HG02938 (cell line): ENCODE results near the gene MTMR12.

Source experiments
- ATAC-seq: cut with Tn5 transposase; IDR thresholded peaks from one replicate; pipeline ENCODE4 v1.9.1; 2021; ENCODE audit warnings: mild to moderate bottlenecking, moderate library complexity; ENCODE audit not compliant: unreplicated experiment

Gene MTMR12, protein sequence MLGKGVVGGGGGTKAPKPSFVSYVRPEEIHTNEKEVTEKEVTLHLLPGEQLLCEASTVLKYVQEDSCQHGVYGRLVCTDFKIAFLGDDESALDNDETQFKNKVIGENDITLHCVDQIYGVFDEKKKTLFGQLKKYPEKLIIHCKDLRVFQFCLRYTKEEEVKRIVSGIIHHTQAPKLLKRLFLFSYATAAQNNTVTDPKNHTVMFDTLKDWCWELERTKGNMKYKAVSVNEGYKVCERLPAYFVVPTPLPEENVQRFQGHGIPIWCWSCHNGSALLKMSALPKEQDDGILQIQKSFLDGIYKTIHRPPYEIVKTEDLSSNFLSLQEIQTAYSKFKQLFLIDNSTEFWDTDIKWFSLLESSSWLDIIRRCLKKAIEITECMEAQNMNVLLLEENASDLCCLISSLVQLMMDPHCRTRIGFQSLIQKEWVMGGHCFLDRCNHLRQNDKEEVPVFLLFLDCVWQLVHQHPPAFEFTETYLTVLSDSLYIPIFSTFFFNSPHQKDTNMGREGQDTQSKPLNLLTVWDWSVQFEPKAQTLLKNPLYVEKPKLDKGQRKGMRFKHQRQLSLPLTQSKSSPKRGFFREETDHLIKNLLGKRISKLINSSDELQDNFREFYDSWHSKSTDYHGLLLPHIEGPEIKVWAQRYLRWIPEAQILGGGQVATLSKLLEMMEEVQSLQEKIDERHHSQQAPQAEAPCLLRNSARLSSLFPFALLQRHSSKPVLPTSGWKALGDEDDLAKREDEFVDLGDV

DNA sequence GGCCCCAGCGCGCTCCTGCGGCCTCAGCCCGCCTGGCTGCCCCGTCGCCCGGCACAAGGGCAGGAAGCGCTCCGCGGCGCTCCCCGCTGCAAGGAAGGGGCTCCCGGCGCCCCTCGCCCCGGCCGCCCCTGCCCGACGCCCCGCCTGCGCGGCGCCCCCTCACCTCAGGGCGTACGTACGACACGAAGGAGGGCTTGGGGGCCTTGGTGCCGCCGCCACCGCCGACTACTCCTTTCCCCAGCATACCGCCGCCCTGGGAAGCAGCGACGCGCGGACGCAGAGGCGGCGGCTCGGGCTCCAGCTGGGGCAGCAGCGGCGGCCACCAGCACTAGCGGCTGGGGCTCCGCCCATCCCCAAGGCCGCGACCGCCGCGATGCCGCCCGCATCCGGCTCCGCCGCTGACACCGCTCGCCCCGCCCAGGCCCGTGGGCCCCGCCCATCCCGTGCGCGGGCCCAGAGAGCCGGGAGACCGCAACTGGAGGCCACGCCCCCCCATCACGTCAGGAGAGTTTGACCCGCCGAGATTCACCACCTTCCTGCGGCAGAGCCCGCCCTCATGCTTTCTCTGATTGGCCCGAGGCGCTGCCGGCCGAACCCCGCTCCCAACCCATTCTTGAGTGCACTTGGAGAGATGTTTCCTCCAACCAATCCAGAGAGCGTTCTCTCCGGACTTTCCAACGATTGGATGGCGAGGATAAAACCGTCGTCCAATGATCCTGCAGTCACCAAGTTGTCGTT is at the start of gene MTMR12:
Gene MTMR12 (minus strand): TSS at position 345 of the 738 bp plus-strand sequence. CDS start 101 bp downstream, at position 244.
- ATAC-seq: peak; percentile 95

DNA sequence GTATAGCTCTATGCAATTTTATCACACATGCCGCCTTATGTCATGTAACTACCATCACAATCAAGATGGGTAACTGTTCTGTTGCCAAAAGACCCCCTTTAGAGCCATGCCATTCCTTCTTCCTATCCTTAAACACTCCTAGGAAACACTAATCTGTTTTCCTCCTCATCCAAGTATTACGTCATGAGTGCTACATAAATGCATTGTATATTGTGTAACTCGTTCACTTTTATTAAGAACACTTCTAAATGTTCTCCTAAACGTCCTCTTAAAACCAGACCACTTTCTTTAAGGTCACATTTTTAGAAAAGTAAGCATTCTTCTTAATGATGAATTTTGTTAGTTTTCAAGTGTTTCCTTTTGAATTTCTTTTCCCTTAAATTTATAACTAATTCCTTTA is 49.8 kb upstream of the MTMR12 start:
- no peak for ATAC-seq

DNA sequence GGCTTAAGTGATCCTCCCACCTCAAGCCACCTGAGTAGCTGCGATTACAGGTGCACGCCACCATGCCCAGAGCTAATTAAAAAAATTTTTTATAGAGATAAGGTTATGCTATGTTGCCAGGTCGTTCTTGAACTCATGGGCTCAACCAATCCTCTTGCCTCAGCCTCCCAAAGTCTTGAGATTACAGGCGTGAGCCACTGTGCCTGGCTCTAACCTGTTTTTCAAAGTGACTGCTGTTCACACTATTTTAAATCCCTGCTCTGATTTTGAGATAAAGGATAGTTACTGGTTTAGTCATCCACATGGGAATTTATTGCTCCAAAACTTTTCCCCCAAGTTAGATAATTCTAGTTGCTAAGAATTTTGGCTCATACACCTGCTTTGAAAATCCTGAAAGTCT is 48.2 kb upstream of the MTMR12 start:
- ATAC-seq: no peak

DNA sequence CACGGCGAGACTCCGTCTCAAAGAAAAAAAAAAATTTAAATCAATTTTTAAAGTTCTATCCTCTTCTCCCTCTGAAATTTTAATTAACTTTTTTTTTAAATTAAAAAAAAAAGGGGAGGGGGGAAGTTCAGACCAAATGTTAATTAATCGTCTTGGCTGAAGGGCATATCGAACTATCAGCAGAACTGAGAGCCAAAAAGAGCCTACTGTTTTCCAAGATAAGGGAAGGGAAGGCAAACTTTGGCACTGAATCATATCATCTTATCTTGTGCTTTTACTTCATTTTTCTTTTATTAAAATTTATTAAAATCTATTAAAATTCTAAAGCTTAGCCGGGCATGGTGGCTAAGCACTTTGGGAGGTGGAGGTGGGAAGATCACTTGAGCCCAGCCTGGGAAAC is 45.9 kb upstream of the MTMR12 start:
- no peak for ATAC-seq

DNA sequence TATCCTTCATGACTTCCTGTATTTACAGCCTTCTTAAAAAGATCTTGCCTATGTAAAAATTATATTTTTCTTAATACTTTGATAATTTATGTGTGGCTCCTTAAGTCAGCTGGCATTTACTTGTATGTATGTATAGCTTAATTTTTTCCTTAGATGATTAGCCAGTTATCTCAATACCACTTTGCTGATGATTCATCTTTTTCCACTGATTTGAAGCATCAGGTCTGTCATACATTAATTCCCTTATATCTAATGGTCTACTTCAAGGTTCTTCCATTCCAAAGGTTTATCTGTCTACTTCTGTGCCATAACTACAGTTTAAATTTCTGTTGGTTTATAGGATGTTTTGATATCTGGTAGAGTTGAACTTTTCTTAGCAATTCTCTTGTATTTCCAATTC is 44.9 kb upstream of the MTMR12 start:
- no peak for ATAC-seq

DNA sequence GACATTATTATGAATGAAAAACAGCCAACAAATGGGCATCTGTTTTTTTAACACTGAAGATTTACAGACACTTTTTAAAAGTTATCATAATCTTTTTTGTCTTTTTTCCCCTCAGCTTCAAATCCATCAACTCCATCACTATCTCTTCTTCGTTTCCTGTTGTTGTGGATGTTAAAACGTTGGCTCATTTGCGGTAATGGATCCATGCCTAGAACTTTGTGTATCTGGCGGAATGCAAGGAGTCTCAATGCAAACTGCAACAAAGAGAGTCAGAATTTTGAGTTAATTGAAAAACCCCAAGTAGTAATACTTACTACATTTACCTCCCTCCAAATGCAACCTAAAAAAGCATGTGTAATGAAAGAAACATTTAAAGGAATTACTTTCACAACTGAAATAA is 42.9 kb upstream of the MTMR12 start:
- ATAC-seq: no peak

DNA sequence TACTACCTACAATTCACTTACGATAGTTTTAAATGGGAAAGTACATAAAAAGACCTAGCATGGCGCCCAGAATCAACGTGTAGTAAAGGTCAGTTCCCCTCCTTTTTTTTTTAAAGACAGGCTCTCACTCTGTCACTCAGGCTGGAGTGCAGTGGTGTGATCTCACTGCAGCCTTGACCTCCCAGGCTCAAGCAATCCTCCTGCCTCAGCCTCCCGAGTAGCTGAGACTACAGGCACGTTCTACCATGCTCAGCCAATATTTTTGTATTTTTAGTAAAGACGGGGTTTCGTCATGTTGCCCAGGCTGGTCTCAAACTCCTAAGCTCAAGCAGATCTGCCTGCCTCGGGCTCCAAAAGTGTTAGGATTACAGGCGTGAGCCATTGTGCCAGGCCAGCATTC is 40.7 kb upstream of the MTMR12 start:
- no peak for ATAC-seq

DNA sequence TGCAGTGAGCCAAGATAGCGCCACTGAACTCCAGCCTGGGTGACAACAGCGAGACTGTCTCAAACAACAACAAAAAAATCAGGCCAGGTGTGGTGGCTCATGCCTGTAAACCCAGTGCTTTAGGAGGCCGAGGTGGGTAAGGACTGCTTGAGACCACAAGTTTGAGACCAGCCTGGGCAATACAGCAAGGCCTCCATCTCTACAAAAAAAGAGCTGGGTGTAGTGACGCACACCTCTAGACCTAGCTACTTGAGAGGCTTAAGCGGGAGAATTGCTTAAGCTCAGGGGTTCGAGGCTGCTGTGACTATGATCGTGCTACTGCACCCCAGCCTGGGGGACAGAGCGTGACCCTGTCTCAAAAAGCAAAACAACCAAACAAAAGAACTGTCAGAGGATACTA is 39.9 kb upstream of the MTMR12 start:
- ATAC-seq: no peak

DNA sequence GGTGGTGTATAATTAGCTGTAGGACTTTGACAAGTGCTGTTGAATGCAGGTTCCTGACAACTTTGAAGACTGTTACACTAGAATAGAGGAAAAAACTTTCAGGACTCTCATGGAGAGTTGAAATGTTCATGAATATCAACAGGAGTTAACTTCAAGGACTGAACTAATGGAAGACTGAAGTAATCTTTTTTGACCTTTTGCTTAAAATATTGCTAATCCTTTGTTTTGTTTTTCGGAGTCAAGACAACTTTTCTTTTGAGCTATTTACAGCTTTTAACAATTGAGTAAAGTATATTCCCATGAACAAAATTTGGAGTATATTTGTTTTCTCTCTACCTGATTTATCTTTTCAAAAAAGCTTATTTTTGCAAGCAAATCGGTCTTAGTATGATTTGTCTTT is 34.1 kb upstream of the MTMR12 start:
- ATAC-seq: no peak

DNA sequence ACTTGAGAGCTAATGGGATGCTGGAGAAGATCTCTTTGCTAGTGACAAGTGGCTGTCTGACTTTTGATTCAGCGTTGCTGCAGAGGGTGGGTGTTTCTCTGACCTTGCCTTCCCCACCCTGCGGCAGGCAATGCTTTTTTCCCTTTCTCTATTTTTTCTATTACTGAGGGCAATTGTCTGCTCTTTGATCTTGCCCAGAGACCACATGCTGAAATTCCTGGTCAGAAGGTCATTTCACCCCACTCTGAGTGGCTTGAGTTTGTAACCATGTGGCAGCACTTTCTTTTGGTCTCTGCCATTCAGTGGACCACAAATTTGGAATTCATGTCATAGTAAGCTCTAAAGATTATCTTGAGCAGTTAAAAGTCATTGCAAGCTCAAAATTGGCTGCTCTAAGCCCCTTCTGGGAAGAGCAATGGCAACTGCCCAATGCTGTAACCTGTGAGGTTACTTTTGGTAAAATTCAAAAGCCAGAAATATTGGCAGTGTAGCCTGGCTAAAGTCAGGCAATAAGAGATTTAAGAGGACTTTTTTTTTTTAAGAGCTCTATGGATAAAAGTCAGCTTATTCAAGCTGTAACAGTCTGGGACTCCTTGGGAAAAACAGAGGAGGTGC is 30.4 kb upstream of the MTMR12 start:
- no peak for ATAC-seq

DNA sequence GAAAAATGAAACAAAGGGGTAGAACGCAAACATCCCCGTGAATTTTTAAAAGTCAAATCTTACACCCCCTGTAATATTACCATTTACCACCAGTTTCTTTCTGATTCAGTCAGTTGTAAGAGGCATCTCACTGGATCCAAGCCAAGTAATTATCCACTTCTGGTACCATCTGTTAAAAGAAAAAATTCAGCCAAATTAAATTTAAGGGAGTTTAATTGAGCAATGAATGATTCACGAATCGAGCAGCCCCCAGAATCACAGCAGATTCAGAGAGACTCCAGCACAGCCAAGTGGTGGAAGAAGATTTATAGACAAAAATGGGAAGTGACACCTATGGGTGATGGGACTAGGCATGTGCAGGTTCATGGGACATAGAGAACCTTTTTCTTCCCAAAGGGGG is 29.9 kb upstream of the MTMR12 start:
- no peak for ATAC-seq

DNA sequence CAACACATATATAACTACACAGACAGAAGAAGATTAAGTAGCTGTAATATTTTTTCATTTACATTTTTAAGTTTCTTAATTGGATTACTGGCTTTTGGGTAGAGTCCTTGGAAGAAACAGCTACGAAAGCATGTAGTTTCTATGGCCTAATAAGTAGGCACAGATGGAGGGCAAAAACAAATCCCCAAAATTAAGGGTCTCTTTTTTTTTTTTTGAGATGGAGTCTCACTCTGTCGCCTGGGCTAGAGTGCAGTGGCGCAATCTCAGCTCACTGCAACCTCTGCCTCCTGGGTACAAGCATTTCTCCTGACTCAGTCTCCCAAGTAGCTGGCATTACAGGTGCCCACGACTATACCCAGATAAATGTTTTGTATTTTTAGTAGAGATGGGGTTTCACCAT is 27.1 kb upstream of the MTMR12 start:
- no peak for ATAC-seq

DNA sequence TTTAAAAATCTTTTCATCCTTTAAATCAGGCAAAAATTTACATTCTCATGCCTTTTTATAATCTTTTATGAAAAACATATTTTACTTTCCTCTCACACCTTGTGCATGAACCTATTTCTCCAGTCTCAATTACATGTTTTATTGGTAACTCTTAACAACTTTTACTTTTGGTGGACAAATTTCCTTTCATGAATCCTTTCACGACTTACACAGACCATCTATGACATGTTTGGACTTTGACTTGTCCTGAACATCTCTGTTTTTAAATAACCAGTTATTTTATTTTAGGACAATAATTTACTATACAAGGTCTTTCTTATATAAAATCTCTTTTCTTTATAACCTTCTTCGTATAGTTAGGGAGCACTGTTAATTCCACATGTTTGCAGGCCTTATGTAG is 26.5 kb upstream of the MTMR12 start:
- no peak for ATAC-seq

DNA sequence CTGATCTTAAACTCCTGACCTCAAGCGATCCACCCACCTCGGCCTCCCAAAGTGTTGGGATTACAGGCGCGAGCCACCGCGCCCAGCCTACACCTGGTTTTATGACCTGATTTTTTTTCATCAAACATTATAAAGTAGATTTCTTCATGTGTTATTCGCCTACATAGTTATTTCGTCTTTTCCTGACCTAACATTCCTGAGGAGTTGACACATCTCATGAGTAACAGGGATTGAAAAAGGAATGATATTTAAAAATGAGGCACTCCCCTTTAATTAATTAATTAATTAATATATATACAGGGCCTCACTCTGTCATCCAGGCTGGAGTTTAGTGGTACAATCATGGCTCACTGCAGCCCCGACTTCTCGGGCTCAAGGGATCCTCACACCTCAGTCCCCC is 20.2 kb upstream of the MTMR12 start:
- ATAC-seq: no peak

DNA sequence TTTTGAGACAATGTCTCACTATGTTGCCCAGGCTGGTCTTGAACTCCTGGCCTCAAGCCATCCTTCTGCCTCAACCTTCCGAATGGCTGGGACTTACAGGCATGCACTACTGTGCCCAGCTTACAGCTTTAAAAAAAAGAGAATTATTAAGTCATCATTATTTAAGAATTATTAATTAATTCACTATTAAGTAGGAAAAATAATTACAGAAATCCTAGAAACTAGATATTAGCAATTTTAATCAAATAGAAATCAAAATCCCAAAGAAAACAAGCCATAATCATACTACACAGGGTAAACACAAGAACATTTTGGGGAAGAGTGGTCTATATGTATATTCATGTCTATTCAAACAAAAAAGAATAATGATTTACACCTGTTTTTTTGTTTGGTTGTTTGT is 19.6 kb upstream of the MTMR12 start:
- ATAC-seq: no peak

DNA sequence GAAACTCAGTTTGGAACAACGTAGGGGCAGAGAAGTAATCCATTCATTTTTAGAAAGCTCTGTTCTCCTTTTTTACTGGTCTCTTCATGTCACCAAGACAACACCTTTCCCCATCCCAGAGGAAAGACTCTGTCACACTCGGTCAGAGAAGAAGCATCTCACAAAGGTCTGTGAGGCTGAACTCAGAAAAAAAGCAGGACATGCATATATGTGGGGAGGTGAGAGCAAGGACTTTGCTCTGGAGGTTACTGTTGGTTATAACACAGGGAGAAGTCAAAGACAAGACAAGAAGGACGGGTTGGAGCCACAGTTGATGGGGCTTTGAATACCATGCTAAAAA is 19.2 kb upstream of the MTMR12 start:
- ATAC-seq: no peak

DNA sequence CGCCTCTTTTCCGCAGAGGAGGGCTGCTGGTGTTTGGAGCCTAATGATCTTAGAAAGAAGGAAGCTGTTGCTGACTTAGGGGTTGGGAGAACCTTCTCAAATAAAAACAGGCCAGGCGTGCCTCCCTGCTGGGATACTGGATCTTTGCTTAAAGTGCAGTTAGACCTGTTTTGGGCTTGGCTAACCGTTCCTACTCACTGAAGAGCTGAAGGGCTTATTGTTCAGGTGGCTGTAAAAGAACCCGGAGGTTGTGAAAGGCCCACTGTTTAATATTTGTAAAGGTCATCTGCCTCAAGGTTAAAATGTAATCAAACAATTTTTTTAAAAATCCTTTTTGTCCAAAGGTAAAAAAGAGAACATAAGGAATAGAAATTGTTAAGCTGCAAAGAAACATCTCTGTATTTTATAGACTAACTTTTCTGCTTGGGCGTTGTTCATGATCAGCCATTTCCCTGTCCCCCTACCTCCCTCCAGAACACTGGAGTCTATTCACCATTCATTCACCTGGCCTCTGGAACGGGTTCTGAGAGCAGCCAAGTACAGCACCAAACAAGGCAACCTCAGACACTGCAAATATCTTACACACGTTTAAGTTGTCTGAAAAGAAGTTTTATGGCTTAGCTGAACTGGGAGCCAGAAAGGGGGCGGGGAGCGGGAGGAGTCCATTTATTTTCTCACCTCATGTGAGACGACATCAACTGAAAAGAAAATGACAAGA is 18.6 kb upstream of the MTMR12 start:
- ATAC-seq: no peak

DNA sequence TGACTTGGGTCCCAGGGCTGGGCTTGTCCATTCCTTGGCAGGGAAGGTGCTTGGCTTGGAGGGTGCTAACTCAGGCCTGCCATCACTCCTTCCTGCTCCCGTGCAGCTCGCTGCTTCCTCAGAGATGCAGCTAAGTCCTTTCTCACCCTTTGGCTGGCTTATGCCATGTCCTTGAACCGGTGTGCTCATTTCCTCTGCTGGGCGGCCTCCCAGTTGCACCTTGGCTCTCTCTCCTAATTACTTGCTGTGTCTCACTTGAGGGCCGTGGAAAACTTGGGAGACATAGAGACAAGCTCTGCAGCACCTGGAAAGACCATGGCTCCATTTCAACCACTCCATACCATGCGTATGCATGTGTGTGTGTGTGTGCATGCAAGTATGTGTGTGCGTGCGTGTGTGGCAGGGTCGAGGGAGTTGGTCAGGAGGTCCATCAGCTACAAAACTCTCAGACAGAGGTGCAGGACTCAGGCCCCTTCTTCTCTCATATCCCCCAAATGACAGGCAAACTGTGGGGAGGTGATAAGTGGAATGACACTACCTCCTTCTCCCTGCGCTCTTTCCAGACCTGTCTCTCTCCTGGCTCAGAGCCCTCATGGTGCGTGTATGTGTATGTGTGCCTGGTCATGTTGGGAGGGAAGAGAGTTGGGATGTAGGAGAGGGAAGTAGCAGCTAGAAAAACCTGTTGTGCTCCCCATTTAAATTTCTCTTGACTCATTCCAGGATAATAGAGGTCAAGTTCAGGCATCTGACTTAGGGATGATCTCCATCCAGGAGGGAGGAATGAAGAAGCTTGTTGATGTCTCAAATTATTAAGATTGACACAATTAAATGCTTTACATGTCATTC is 17.6 kb upstream of the MTMR12 start:
- no peak for ATAC-seq

DNA sequence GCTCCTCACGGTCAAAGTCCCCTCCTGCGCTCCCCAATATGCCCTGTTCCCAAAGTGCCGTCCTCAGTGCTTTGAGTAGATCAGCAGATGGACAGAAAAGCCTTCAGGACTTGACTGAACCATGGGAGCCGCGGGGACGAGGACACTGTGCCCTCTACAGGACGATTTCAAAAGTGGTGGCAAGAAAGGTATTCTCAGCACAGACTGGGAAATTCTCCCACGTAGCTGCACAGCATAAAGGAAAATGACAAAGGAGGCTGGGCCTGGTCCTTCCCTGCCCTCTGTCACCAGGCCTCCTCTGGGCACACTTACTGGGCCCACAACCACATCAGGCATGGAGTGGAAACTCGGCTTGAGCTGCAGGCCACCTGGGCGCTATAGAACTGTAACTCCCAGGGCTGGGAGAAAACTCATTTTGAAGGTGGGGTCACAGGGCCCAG is 16.7 kb upstream of the MTMR12 start:
- ATAC-seq: peak; percentile 75
